CD4-positive, alpha-beta T cell treated with Interleukin-15 for 4 hours (primary cell): ENCODE measurements around the gene MEGF6.

Experiments used
- DNase-seq: peaks from one replicate; pipeline ENCODE4 v3.0.0-alpha.2; 2020; ENCODE audit warnings: low spot score

Gene MEGF6

GRCh38 chr1:3609769-3610526 lies 1.4 kb downstream of the MEGF6 start:
- no peak for DNase-seq

GRCh38 chr1:3609016-3609768 lies 2.1 kb downstream of the MEGF6 start:
- DNase-seq = no peak

- DNase-seq = no peak
These were observed 3.2 kb downstream of the MEGF6 start for GRCh38 chr1:3608154-3608553.

- no peak for DNase-seq
These were observed 3.6 kb downstream of the MEGF6 start for GRCh38 chr1:3607703-3608065.

GRCh38 chr1:3606779-3607702 lies 4.3 kb downstream of the MEGF6 start:
- DNase-seq = no peak

GRCh38 chr1:3604997-3605823 lies 6.1 kb downstream of the MEGF6 start:
- no peak for DNase-seq

- DNase-seq = no peak
These were observed 6.8 kb downstream of the MEGF6 start for GRCh38 chr1:3604468-3604974.

- DNase-seq = no peak
These were observed 7.5 kb downstream of the MEGF6 start for GRCh38 chr1:3603571-3604467.

GRCh38 chr1:3603156-3603555 lies 8.2 kb downstream of the MEGF6 start:
- no peak for DNase-seq

- no peak for DNase-seq
These were observed 8.9 kb downstream of the MEGF6 start for GRCh38 chr1:3602375-3602774.

GRCh38 chr1:3601743-3602142 lies 9.6 kb downstream of the MEGF6 start:
- DNase-seq = no peak

- no peak for DNase-seq
These were observed 11.0 kb downstream of the MEGF6 start for GRCh38 chr1:3600354-3600753.

GRCh38 chr1:3599816-3600215 lies 11.5 kb downstream of the MEGF6 start:
- no peak for DNase-seq

GRCh38 chr1:3599286-3599811 lies 12.0 kb downstream of the MEGF6 start:
- no peak for DNase-seq

- DNase-seq = no peak
These were observed 12.6 kb downstream of the MEGF6 start for GRCh38 chr1:3598522-3599285.

GRCh38 chr1:3598051-3598491 lies 13.2 kb downstream of the MEGF6 start:
- DNase-seq = no peak

GRCh38 chr1:3597599-3597964 lies 13.7 kb downstream of the MEGF6 start:
- no peak for DNase-seq

GRCh38 chr1:3596663-3597598 lies 14.4 kb downstream of the MEGF6 start:
- DNase-seq = no peak
